ENCODE results near the gene POR.

GRCh38 chr7:75906991-75907667 lies 7.8 kb upstream of the POR start:
- TF ChIP-seq POLR2AphosphoS5 (IDR thresholded peaks at IDR 0.05) (no peak), POLR2A (IDR thresholded peaks at IDR 0.05; ENCODE audit: low read depth) (no peak), CTCF (IDR thresholded peaks at IDR 0.05) (no peak)

Data from esophagus muscularis mucosa (tissue), 3 donors.